Naive thymus-derived CD4-positive, alpha-beta T cell (primary cell): Measurements from ENCODE around the gene SLC16A7. TPM values are rescaled to one million over a fixed set of nuclear protein-coding genes. Genes with fewer than 3 reads are reported as not detected.

Experiments
- ATAC-seq: fragments of 150-1000 bp; cut with Tn5 transposase; 2 replicates; pipeline ENCODE4 v1.10.0; 2021; ENCODE audit warnings: mild to moderate bottlenecking, moderate library complexity
- CTCF ChIA-PET: fragments of 350-600 bp; sonication (Branson Sonifier 250); formaldehyde crosslinking; loops from one replicate; lab custom pipeline; 2021; ENCODE audit warnings: antibody characterized with exemption; lab: Charles Lee
- POLR2A ChIA-PET: fragments of 350-600 bp; sonication (Branson Sonifier 250); formaldehyde crosslinking; loops from one replicate; lab custom pipeline; 2021; ENCODE audit warnings: antibody characterized with exemption, inconsistent platforms; lab: Charles Lee
- DNase-seq, 9 donors: peaks; one replicate each; pipeline versions ENCODE4 v3.0.0 to v3.0.0-alpha.2; 2020 to 2022; ENCODE audit warnings: mixed read lengths in 1 of 9
- H3K27ac ChIP-seq: one replicate; pipeline ENCODE4 v1.7.0; 2013; ENCODE audit warnings: mild to moderate bottlenecking, low read depth, low read length, moderate library complexity
- H3K27me3 ChIP-seq, 2 donors: one replicate each; pipeline ENCODE4 v1.7.0; 2013; ENCODE audit warnings: low read length in 2 of 2, mild to moderate bottlenecking in 2 of 2, moderate library complexity in 2 of 2; ENCODE audit not compliant: control insufficient read depth in 2 of 2, insufficient read depth in 2 of 2
- H3K36me3 ChIP-seq, 3 experiments: 1 replicate in 2 of 3; 2 replicates in 1 of 3; pipeline ENCODE4 v1.7.0; 2013; ENCODE audit warnings: low read length in 3 of 3, mild to moderate bottlenecking in 3 of 3, moderate library complexity in 1 of 3; ENCODE audit not compliant: insufficient read depth in 3 of 3, control insufficient read depth in 2 of 3
- H3K4me1 ChIP-seq, 2 donors: one replicate each; pipeline ENCODE4 v1.7.0; 2013; ENCODE audit warnings: low read length in 2 of 2, mild to moderate bottlenecking in 2 of 2, moderate library complexity in 1 of 2; ENCODE audit not compliant: control insufficient read depth in 2 of 2, insufficient read depth in 2 of 2
- H3K4me3 ChIP-seq: 2 replicates; pipeline ENCODE4 v1.7.0; 2013; ENCODE audit warnings: mild to moderate bottlenecking, low read length
- H3K9me3 ChIP-seq, 3 experiments: 1 replicate in 2 of 3; 2 replicates in 1 of 3; pipeline ENCODE4 v1.7.0; 2013; ENCODE audit warnings: low read length in 3 of 3; ENCODE audit not compliant: control insufficient read depth in 2 of 3
- H3K27ac Mint-ChIP-seq, 9 donors: one replicate each; pipeline ENCODE4 v1.8.0; 2020 to 2022; ENCODE audit warnings: mixed read lengths in 9 of 9, mild to moderate bottlenecking in 8 of 9, moderate library complexity in 5 of 9, inconsistent platforms in 2 of 9
- H3K27me3 Mint-ChIP-seq, 5 donors: one replicate each; pipeline ENCODE4 v1.8.0; 2021 to 2022; ENCODE audit warnings: mixed read lengths in 5 of 5, mild to moderate bottlenecking in 1 of 5
- H3K36me3 Mint-ChIP-seq, 5 donors: one replicate each; pipeline ENCODE4 v1.8.0; 2020 to 2022; ENCODE audit warnings: mixed read lengths in 5 of 5, mild to moderate bottlenecking in 3 of 5, inconsistent platforms in 1 of 5
- H3K4me1 Mint-ChIP-seq, 7 donors: one replicate each; pipeline ENCODE4 v1.8.0; 2020 to 2022; ENCODE audit warnings: mixed read lengths in 7 of 7, mild to moderate bottlenecking in 3 of 7, inconsistent platforms in 1 of 7
- H3K4me3 Mint-ChIP-seq, 10 donors: one replicate each; pipeline ENCODE4 v1.8.0; 2020 to 2022; ENCODE audit warnings: mild to moderate bottlenecking in 10 of 10, mixed read lengths in 10 of 10, moderate library complexity in 6 of 10, inconsistent platforms in 2 of 10
- H3K9me3 Mint-ChIP-seq, 11 donors: one replicate each; pipeline ENCODE4 v1.8.0; 2020 to 2022; ENCODE audit warnings: mixed read lengths in 11 of 11, mild to moderate bottlenecking in 4 of 11, inconsistent platforms in 1 of 11, moderate library complexity in 1 of 11
- intact Hi-C, 2 donors: fragments of 100-400 bp; cut with micrococcal nuclease; formaldehyde crosslinking; loops; one replicate each; pipeline ENCODE4 v1.15.1; 2023
- polyA plus RNA-seq, 2 donors: library from polyadenylated mRNA; unstranded; fragments of 300-500 nt; fragmentation: Illumina TruSeq; gene quantifications; one replicate each; pipeline ENCODE4 v1.2.3, GENCODE V29; 2021
- total RNA-seq, 6 experiments: library from RNA in 5 of 6; stranded (reverse) in 5 of 6; gene quantifications; 1 replicate in 5 of 6; 2 replicates in 1 of 6; pipeline ENCODE4 v1.2.3 and lab custom pipeline; 2021 to 2026

SLC16A7 gene
- total and polyA plus RNA-seq, 7 experiments from 2014 or later: 19.4 to 57.5 (median 38.9) TPM

DNA sequence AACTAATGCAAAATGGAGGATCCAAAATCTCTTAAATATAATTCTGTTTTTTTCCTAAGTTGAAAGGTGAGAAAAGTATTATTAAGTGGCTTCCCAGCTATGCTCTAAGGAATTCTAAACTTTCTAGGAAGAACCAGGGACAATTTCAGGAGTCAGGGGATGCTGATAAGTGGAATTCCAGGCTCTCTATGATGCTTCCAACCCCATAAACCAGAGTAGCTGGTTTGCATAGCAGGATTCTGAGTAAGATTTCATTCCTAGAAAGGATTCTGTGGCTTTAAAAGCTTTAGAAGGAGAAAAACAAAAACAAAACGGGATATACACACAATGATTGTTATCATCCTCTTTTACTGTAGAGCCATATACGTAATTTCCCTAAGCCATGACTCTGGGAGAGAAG, 93.9 kb downstream of the SLC16A7 start:
- intact Hi-C loops: loop anchor here in 1 of 2 donors (5.0 kb wide), 1 partner anchor 37 kb away; no protein-coding TSS in a partner anchor
- no peak for ATAC-seq

DNA sequence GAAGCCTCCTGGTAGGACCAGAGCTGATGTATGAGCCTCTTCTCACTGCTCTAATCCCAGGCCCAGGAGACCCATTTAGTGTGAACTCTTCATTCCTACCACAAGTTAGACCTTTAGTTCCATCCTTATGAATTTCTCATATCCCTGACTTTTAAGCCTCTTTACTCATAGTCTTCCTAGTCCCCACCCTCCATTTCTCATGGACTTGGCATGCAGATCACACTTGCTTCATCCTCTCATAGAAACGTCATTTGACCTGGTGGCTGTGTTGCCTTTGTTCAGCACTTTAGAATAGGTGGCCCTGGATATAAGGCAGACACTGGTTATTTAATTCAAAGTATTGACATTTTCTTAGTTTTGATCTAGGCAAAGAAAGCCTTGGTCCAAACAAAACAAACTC, 99.5 kb downstream of the SLC16A7 start:
- peaks cover 0 to 47% (median 40%) of the 10 kb centered on the region in 7 donors for H3K4me1 Mint-ChIP-seq

More for the DNA sequence above, 93.9 kb downstream of the SLC16A7 start:
- Mint-ChIP-seq H3K27ac (no peak overlapping the region), H3K4me3 (no peak overlapping the region), H3K9me3 (peaks cover 0 to 7% (median 4%) of the 10 kb centered on the region in 11 donors), H3K36me3 (peaks cover 6 to 40% (median 30%) of the 10 kb centered on the region in 5 donors), H3K27me3 (no peaks in the 10 kb centered on the region), H3K4me1 (peaks cover 0 to 42% (median 23%) of the 10 kb centered on the region in 7 donors)
- Histone ChIP-seq H3K27me3 (no peaks in the 10 kb centered on the region), H3K9me3 (no peaks in the 10 kb centered on the region), H3K4me3 (no peak overlapping the region), H3K27ac (no peak overlapping the region), H3K4me1 (no peaks in the 10 kb centered on the region), H3K36me3 (no peaks in the 10 kb centered on the region)
- ChIA-PET POLR2A (no interaction called here), CTCF (no interaction called here)
- DNase-seq: no peak

DNA sequence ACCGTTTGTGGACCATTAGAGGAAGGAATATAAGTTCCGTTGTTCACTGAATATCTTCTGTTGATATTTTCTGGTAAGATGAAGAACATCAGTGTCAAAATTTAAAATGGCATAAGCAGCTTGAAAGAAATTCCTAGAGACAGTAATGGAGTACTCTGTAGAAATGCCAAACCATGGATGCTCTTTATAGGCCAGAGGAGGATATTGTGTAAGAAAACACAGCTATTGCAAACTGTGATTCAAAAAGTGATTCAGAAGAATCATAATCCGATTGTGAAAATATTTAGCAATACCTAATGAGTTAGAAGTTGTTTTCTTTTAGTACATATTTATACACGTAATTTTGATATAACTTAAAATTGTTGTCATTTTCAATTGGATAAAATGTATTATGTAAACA, 102.8 kb downstream of the SLC16A7 start:
- H3K4me3 Mint-ChIP-seq: no peak overlapping the region
- Histone ChIP-seq H3K36me3 (no peaks in the 10 kb centered on the region), H3K9me3 (no peaks in the 10 kb centered on the region), H3K27ac (no peak overlapping the region), H3K27me3 (no peaks in the 10 kb centered on the region), H3K4me3 (no peak overlapping the region), H3K4me1 (no peaks in the 10 kb centered on the region)
- peaks cover 0 to 12% (median 3%) of the 10 kb centered on the region in 5 donors for H3K36me3 Mint-ChIP-seq
- intact Hi-C loops: no loop called here
- H3K4me1 Mint-ChIP-seq: peaks cover 0 to 36% (median 29%) of the 10 kb centered on the region in 7 donors
- DNase-seq (no peak), ATAC-seq (peak; percentile 46)
- no peaks in the 10 kb centered on the region for H3K9me3 Mint-ChIP-seq
- ChIA-PET POLR2A (interaction anchor here (0.9 kb wide), 1 partner anchor 12 kb away, joined by 3 read pairs; no protein-coding TSS in a partner anchor), CTCF (interaction anchor here (0.6 kb wide), 1 partner anchor 12 kb away, joined by 3 read pairs; no protein-coding TSS in a partner anchor)
- H3K27ac Mint-ChIP-seq: no peak overlapping the region
- no peaks in the 10 kb centered on the region for H3K27me3 Mint-ChIP-seq

More for the DNA sequence above, 99.5 kb downstream of the SLC16A7 start:
- no peak for ATAC-seq
- H3K27ac ChIP-seq: no peak overlapping the region
- Mint-ChIP-seq H3K36me3 (peaks cover 6 to 28% (median 21%) of the 10 kb centered on the region in 5 donors), H3K9me3 (peaks cover 0 to 7% (median 4%) of the 10 kb centered on the region in 11 donors), H3K27me3 (no peaks in the 10 kb centered on the region), H3K27ac (no peak overlapping the region), H3K4me3 (peak overlapping the region in 1 of 10 donors; percentile 0)
- POLR2A ChIA-PET: interaction anchor here (0.6 kb wide), 1 partner anchor 240 kb away, joined by 3 read pairs; no protein-coding TSS in a partner anchor
- no peak for DNase-seq
- no peaks in the 10 kb centered on the region for H3K9me3 ChIP-seq
- CTCF ChIA-PET: interaction anchor here (0.9 kb wide), 1 partner anchor 36 kb away, joined by 4 read pairs; no protein-coding TSS in a partner anchor
- no peak overlapping the region for H3K4me3 ChIP-seq
- intact Hi-C loops: no loop called here
- H3K4me1 ChIP-seq: no peaks in the 10 kb centered on the region
- H3K36me3 ChIP-seq: no peaks in the 10 kb centered on the region
- H3K27me3 ChIP-seq: no peaks in the 10 kb centered on the region

DNA sequence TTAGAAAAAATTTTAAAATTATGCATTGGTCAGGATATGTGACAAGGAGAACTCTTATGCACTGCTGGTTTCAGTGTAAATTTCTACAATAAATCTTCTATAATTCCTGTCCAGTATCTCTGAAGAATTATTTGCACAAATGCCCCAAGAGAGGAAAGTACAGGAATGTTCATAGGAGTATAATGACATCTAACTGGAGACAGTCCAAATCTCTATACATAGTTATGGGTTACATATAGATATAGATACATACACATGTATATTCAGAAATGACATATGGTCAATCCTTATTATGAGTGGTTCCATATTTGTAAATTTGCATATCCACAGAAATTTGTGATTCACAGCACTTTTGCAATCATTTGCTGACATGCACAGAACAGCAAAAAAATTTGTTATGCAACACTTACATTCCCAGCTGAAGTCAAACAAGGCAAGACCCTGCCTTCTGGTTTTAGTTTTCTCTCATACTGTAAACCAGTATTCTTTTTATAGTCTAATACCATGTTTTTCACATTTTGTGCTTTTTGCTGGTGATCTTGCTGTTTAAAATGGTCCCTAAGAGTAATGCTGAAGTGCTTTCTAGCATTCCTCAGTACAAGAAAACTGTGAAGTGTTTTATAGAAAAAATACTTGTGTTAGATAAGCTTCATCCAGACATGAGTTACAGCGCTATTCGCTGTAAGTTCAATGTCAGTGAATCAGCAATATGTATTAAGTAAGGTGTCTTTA, 103.8 kb downstream of the SLC16A7 start:
- H3K4me3 Mint-ChIP-seq: no peak overlapping the region
- Histone ChIP-seq H3K36me3 (no peaks in the 10 kb centered on the region), H3K27me3 (no peaks in the 10 kb centered on the region), H3K4me3 (no peak overlapping the region), H3K27ac (no peak overlapping the region), H3K4me1 (no peaks in the 10 kb centered on the region), H3K9me3 (no peaks in the 10 kb centered on the region)
- peaks cover 0 to 9% (median 3%) of the 10 kb centered on the region in 5 donors for H3K36me3 Mint-ChIP-seq
- peaks cover 0 to 30% (median 24%) of the 10 kb centered on the region in 7 donors for H3K4me1 Mint-ChIP-seq
- intact Hi-C loops: no loop called here
- no peak for DNase-seq
- POLR2A ChIA-PET: interaction anchor here (0.9 kb wide), 1 partner anchor 45 kb away, joined by 4 read pairs; no protein-coding TSS in a partner anchor
- no peaks in the 10 kb centered on the region for H3K9me3 Mint-ChIP-seq
- CTCF ChIA-PET: interaction anchor here (0.6 kb wide), 1 partner anchor 11 kb away, joined by 3 read pairs; no protein-coding TSS in a partner anchor
- ATAC-seq: peak; percentile 45
- H3K27ac Mint-ChIP-seq: no peak overlapping the region
- H3K27me3 Mint-ChIP-seq: no peaks in the 10 kb centered on the region

DNA sequence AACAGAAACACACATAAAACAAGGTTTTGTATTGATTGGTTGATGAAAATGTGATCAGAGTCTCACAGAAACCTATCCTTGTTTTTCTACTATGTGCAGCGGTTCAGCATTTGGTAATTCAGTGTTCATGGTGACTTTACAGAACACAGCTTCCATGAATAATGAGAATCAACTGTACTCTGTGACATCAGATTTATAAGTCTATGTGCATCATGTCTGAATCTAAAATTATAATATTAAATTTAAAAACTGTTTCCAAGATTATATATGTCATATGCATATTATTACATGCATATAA, 104.3 kb downstream of the SLC16A7 start:
- H3K4me1 Mint-ChIP-seq: peaks cover 0 to 30% (median 23%) of the 10 kb centered on the region in 7 donors
- Histone ChIP-seq H3K4me3 (no peak overlapping the region), H3K27ac (no peak overlapping the region), H3K36me3 (no peaks in the 10 kb centered on the region), H3K9me3 (no peaks in the 10 kb centered on the region), H3K27me3 (no peaks in the 10 kb centered on the region), H3K4me1 (no peaks in the 10 kb centered on the region)
- DNase-seq (no peak), ATAC-seq (no peak)
- no peak overlapping the region for H3K4me3 Mint-ChIP-seq
- no peaks in the 10 kb centered on the region for H3K9me3 Mint-ChIP-seq
- intact Hi-C loops: no loop called here
- no peak overlapping the region for H3K27ac Mint-ChIP-seq
- ChIA-PET POLR2A (interaction anchor here (0.9 kb wide), 1 partner anchor 44 kb away, joined by 4 read pairs; no protein-coding TSS in a partner anchor), CTCF (no interaction called here)
- H3K36me3 Mint-ChIP-seq: peaks cover 0 to 13% (median 4%) of the 10 kb centered on the region in 5 donors
- no peaks in the 10 kb centered on the region for H3K27me3 Mint-ChIP-seq

DNA sequence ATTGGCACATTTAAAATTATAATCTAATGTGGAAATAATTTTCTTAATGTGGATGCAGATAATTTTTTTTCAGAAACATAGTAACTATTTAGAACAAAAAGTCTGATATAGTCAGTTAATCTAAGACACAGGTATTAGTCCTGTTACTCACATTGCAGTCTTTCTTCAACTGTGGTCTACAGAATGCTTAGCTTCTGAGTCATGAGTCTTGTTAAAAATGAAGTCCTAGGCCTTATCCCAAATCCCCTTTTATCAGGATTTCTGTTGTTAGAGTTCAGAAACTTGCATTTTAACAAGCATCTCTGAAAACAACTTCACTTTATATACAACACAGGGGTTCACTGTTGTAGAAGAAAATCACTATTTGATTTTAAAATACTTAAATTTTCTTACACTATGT, 112.2 kb downstream of the SLC16A7 start:
- H3K27ac Mint-ChIP-seq: no peak overlapping the region
- POLR2A ChIA-PET: no interaction called here
- H3K36me3 Mint-ChIP-seq: peaks cover 0 to 65% (median 35%) of the 10 kb centered on the region in 5 donors

More for the DNA sequence above, 112.2 kb downstream of the SLC16A7 start:
- CTCF ChIA-PET: no interaction called here
- intact Hi-C loops: loop anchor here in 1 of 2 donors (2.0 kb wide), 1 partner anchor 15 kb away; no protein-coding TSS in a partner anchor
- no peak for DNase-seq
- no peaks in the 10 kb centered on the region for H3K27me3 Mint-ChIP-seq
- no peaks in the 10 kb centered on the region for H3K4me1 ChIP-seq
- no peak overlapping the region for H3K4me3 Mint-ChIP-seq
- no peak overlapping the region for H3K4me3 ChIP-seq
- H3K36me3 ChIP-seq: peaks cover 0 to 14% (median 0%) of the 10 kb centered on the region in 3 experiments
- H3K4me1 Mint-ChIP-seq: peaks cover 0 to 34% (median 19%) of the 10 kb centered on the region in 7 donors
- no peaks in the 10 kb centered on the region for H3K9me3 ChIP-seq
- no peaks in the 10 kb centered on the region for H3K9me3 Mint-ChIP-seq
- no peak for ATAC-seq
- no peaks in the 10 kb centered on the region for H3K27me3 ChIP-seq
- H3K27ac ChIP-seq: no peak overlapping the region
